ENCODE results near the gene CAPN13.

GRCh38 chr2:30695749-30696148 is 111.5 kb downstream of the CAPN13 start:
- TF ChIP-seq CTCF (IDR thresholded peaks at IDR 0.05) (no peak), EZH2phosphoT487 (IDR thresholded peaks at IDR 0.05) (no peak)
